Left forelimb (tissue), 1 donor: Measurements from ENCODE around the gene ABCB8.

Experiments used
- DNase-seq: peaks from one replicate; pipeline ENCODE4 v3.0.0-alpha.2; 2018; ENCODE audit warnings: low spot score

ABCB8 gene

DNA sequence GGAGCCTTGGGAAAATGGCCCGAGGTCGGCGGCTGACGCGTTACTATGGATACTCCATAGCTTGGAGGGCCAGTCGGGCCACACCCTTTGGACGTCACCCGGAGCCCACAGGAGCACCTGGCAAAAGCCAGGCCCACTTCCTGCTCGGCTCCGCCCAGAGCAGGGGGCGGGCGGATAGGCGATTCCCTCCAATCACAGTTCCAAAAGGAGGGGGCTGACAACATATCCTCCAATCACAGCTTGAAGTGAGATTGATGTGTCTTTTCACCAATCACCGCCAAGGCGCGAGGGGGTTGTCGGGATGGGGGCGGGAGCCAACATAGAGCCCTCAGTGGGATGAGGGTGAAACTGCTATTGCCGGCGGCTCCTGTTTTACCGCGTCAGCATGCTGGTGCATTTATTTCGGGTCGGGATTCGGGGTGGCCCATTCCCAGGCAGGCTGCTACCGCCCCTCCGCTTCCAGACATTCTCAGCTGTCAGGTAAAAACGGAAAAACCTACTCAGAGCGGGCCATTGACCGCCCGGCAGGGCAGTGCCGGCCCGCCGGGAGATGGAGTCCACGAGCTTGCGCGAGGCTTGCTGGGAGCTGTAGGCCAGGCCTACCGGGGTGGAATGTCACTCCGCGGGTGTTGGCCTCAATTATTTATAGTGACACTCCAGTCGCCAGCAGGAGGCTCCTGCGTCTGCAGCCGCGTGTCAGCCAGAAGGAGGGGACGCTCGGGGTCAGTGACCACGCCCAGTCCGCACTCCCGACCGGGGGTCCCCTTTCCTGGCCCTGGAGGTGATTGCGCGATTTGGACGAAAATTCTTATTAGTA, at the start of gene ABCB8:
Gene ABCB8 (plus strand): TSS at position 320 of the 817 bp plus-strand sequence. CDS start 66 bp downstream, at position 386.
- DNase-seq = peak; percentile 99

DNA sequence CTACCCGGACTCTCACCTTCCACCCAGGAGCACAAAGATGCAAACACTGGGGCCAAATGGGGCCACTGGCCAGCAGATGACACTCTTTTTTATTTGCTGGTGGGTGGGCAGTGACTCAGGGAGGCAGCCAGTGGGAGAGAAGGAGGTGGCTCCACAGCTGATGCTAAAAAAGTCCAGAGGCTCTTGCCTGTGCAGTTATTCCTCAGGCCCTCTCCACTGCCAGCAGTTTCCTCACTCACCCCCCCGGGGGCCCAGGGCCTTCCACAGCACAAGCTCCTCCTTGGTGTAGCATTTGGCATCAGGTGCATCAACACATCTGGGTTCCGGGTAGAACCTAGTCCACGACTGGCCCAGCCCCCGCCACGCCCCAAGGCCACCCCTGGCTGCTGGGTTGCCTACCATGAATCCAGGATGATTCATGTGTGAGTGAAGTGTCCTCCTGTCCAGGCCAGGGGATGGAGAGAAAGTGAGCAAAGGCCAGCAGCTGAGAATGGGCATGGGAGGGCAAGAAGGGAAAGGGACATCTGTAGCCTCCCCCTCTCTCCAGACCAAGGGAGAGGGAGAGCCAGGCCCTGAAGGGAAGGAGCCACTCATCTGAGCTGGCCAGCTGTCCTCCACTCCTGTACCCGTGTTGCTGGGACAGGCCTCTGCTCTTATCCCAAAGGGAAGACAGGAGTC, 48.4 kb upstream of the ABCB8 start:
- no peak for DNase-seq

DNA sequence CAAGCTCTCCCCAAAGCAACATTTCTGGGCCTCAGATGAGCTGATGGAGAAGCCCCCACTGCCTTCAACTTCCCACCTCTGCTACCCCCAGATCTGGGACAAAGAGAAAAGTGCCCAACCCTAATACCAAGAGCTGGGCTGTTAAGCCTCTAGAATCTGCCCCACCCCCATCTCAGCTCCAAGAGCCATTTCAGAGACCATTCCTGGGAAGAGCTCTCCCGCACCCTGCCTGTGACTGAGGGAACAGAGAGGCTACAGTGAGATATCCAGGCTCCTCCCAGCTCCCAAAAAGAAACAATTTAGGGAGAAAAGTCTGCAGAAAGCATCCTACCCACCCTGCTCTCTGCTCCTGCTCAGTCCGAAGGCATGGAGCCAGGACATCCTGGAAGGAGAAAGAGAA, 47.6 kb upstream of the ABCB8 start:
- no peak for DNase-seq

DNA sequence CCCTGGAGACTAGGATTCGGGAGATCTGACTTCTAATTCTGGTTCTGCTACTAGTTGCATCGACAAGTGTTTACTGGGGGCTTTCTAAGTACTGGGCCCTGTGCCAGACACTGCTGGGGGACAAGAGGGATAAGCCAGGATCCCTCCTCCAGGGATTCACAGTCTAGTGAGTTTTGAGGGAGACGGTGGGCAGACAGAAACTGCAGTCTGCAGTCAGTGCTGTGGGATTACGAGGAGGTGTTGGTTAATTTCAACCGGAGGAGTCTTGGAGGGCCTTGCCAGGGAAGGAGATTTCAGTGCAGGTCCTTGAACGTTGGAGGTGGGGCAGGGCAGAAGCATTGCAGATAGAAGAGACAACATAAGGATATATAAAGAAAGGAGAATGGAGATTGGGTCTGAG, 46.6 kb upstream of the ABCB8 start:
- no peak for DNase-seq

DNA sequence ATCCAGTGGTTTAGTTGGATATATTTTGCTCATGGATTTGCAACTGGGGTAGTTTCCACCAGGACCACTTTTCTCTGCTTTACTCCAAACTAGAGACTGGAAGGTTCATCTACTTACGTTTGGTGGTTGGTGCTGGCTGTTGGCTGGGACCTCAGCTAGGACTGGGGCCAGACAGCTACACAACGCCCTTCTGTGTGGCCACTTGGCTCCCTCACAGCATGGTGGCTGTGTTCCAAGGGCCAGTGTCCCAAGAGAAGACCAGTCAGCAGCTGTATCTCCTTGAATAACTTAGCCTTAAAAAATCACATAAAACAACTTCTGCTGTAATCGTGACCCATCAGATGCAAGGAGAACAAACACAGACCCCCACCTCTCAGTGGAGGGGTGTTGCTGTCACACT, 45.9 kb upstream of the ABCB8 start:
- DNase-seq = no peak

DNA sequence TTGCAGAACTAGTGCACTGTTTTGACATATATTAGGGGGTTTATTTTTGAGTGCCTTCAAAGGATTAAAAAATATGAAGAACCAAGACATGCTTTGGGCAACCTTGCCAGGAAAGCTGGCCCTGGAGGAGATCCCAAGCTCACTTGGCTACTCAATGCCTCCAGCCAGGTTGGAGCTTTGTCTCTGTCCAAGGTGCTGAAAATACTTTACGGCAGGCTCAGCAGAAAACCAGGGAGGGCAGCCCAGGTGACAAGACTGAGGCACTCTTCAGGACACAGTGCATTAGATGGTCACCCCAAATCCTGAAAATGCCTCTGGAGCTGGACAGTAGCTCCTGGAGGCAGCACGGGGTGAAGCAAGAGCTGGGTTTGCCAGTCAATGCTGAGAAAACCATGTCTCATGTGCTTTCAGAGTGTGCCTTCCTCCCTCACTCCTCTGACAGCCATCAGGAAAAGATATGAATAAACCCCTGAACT, 44.3 kb upstream of the ABCB8 start:
- no peak for DNase-seq

DNA sequence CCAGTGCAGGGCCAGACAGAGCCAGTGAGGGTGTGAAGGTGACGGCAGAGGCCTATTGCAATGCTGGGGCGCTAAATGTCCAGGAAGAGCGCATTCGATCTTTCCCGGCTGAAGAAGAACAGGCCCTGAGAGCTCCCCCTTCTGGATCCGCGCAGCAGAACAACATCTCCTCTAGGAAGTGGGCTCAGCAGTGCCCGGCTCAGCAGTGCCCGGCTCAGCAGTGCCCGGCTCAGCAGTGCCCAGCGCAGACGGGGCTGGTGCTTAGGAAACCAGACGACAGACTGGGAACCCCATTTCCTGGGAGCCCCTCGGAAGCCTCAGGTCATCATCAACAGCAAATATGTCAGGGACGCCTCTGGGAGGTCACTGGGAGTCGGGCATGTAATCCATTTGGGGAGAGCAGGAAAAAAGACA, 42.1 kb upstream of the ABCB8 start:
- no peak for DNase-seq

DNA sequence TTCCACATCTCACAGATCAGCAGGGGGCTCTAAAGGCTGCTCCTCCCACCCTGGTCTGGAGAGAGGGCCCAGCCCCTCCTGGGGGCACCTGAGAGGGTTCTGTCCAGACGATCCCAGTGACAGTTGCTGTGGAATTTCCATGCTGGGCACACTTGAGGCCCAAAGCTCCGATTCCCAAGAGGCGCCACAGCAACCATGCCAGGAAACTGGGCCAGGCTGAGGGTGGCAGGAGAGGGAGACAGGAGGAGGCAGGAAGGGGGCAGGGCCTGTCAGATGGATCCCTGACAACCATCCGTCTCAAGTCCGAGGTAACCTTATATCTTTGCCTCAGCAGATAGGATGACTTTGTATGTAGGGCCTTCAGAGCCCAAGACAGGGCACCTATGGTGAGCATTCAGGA, 41.7 kb upstream of the ABCB8 start:
- no peak for DNase-seq

DNA sequence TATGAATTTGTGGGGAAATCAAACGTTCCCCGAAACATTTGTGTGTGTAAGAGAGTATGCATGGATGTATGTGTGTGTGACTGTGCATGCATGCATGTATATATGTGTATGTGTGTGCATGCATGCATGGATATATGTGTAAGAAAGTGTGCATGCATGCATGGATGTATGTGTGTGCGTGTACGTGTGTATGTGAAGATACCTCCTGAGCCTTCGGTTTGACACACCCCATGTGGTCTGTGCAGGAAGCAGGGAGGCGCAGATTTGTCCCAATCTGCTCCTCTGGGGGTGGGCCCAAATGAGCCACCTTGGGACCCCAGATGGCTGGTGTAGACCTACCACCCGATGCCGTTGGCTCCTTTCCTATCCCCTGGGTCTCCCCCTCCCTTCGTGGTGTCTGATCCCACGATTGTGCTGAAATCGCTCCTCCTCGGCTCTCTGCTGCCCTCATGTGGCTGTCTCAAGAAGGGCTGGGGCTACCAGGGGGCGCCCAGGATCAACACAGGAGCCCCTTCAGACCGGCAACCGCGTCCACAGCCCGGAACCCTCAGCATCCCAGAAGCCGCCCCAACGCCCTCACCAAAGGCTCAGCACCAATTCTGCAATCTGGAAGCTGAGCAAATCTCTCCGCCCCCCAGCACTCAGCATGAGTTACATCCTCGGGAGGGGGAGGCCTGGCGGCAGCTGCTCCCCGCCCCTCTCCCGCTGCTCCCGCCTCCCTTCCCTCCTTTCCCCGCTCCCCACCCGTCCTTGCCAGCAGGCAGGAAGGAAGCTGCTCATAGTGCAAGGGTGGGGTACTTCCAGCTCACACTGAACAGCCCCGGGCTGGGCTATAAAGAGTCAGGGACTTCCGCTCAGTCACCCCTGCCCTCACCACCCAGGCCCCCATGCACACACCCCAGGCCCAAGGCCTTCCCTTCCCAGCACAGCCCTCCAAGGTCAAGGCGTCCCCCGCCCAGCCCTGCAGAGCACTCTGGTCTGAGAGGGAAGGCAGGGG, 39.7 kb upstream of the ABCB8 start:
- peak; percentile 85 for DNase-seq

DNA sequence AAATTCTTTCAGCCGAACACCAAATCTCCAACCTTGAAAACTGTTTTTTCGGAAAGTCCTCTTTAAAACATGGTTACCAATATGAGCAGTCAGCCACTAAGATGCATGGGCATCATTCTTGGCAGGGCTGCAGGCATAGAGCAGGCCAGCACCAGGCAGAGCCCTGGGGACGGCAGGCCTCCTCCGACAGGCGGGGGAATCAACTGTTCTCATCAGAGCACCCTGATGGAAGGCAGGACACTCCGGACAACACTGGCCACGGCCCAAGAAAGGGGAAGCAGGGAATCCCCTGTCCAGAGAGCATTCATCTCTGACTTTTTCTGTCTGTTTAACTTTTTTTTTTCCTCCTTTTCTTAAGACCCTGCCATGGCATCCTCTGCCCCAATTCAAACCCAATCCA, 38.8 kb upstream of the ABCB8 start:
- no peak for DNase-seq

DNA sequence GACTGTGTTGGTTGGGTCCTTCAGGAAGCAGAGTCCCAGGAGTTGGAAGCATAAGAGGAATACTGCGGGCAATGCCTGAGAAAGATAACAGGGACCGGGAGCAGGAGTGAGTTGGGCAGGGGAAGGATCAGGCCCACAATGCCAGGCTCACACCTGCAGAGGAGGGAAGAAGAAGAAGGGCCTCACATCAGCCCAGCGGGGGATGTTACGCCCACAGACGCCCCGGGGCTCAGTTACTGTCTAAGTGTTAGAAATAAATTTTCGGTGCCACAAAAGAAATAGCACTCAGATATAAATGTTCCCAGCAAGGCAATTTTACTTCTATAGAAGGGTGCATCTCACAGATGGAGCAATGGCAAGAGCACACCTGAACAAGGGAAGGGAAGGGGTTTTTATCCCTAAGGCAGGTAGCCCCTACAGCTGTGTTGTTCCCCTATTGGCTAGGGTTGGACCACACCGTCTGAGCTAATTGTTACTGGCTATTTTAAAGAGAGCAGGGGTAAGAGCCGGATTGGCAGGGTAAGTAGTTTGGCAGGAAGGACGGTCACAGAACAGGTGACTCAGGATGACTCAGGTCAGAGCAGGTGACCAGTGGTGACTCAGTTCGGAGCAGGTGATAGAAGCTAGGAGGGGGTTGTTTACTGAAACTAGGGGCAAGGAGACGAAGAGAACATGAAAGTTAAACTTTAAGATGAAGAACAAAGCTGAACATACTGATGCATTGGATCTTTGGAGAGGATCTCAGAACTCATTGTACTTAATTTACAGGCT, 37.6 kb upstream of the ABCB8 start, which contains the start of gene NOS3:
Gene NOS3 (plus strand): TSS at position 602 of the 771 bp plus-strand sequence. CDS start 2,787 bp downstream, outside the sequence.
- no peak for DNase-seq

DNA sequence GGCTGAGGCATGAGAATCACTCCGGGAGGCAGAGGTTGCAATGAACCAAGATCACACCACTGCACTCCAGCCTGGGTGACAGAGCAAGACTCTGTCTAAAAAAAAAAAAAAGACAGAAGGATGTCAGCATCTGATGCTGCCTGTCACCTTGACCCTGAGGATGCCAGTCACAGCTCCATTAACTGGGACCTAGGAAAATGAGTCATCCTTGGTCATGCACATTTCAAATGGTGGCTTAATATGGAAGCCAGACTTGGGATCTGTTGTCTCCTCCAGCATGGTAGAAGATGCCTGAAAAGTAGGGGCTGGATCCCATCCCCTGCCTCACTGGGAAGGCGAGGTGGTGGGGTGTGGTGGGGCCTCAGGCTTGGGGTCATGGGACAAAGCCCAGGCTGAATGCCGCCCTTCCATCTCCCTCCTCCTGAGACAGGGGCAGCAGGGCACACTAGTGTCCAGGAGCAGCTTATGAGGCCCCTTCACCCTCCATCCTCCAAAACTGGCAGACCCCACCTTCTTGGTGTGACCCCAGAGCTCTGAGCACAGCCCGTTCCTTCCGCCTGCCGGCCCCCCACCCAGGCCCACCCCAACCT, 36.1 kb upstream of the ABCB8 start:
- no peak for DNase-seq

DNA sequence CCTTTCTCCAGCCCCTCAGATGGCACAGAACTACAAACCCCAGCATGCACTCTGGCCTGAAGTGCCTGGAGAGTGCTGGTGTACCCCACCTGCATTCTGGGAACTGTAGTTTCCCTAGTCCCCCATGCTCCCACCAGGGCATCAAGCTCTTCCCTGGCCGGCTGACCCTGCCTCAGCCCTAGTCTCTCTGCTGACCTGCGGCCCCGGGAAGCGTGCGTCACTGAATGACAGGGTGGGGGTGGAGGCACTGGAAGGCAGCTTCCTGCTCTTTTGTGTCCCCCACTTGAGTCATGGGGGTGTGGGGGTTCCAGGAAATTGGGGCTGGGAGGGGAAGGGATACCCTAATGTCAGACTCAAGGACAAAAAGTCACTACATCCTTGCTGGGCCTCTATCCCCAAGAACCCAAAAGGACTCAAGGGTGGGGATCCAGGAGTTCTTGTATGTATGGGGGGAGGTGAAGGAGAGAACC, 35.4 kb upstream of the ABCB8 start:
- DNase-seq = no peak

DNA sequence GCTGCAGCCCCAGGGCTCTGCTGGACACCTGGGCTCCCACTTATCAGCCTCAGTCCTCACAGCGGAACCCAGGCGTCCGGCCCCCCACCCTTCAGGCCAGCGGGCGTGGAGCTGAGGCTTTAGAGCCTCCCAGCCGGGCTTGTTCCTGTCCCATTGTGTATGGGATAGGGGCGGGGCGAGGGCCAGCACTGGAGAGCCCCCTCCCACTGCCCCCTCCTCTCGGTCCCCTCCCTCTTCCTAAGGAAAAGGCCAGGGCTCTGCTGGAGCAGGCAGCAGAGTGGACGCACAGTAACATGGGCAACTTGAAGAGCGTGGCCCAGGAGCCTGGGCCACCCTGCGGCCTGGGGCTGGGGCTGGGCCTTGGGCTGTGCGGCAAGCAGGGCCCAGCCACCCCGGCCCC, 34.7 kb upstream of the ABCB8 start:
- no peak for DNase-seq

DNA sequence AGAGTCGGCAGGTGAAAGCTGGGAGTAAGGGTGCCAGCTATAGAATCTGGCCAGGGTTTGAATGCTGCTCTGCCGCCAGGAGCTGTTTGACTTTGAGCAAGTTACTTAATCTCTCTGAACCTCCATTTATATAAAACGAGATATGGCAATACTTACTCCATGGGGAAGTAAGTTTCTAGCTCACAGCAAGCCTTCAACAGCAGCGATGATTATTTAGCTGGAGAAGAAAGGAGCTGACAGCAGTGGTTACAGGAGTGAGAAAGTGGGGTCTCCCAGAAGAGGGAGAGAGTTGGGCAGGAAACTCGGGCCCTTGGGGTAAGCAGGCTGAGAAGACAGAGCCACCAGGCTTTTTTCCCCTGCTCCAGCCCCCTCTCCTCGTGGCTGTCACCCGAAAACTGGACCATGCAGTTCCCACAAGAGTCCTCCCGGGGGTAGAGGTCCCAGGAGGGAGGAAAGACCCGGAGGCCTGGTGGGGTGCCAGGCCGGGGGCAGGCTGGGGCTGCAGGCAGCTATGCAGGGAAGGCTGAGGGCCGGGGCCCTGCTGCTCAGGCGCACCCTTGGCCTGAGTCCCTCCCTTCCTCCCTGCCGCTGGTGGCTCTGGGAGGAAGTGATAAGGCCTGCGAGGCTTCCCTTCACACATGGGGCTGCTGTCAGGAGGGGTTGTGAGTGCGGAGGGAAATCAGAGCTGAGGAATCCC, 34.0 kb upstream of the ABCB8 start:
- no peak for DNase-seq

DNA sequence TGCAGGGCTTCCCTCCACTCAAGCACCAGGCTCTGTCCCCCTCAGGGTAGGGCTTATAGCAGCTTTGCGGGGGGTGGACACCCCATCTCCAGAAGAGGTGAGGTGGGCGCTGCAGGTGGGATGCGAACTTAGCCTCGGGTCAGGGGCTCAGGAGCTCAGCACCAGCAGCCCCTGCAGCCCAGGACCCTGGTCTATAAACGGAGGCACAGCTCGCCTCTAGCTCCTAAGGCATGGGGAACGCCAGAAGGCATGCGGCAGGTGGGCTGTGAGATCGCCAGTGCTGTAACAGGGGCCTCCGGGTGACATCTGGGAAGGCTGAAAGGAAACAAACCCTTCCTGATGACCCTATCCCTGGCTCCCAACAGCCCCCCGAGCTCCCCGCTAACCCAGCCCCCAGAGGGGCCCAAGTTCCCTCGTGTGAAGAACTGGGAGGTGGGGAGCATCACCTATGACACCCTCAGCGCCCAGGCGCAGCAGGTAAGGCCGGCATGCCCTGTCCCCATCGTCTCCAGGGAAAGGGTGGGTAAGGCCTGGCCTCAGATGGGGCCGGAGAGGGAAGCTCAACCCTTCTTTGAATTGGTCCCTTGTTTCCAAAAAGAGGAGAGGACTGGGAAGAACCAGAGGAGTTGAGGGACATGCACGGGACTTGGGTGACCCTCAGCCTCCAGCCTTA, 33.3 kb upstream of the ABCB8 start:
- no peak for DNase-seq

DNA sequence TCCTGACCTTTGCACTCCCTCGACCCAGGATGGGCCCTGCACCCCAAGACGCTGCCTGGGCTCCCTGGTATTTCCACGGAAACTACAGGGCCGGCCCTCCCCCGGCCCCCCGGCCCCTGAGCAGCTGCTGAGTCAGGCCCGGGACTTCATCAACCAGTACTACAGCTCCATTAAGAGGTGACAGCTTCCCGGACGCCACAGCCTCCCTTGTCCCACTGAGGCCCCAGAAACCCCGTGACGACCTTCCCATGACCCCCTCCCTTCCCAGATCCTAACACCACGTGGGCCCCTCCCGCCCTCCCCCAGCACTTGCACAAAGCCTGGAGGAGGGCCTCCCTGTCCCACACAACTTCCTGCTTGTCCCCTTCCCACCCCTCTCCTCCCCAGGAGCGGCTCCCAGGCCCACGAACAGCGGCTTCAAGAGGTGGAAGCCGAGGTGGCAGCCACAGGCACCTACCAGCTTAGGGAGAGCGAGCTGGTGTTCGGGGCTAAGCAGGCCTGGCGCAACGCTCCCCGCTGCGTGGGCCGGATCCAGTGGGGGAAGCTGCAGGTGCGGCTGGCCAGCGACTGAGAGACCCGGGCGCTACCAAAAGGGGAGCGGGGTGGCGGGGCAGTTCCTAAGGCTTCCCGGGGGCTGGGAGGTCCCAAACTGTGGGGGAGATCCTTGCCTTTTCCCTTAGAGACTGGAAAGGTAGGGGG, 31.7 kb upstream of the ABCB8 start:
- DNase-seq = no peak

DNA sequence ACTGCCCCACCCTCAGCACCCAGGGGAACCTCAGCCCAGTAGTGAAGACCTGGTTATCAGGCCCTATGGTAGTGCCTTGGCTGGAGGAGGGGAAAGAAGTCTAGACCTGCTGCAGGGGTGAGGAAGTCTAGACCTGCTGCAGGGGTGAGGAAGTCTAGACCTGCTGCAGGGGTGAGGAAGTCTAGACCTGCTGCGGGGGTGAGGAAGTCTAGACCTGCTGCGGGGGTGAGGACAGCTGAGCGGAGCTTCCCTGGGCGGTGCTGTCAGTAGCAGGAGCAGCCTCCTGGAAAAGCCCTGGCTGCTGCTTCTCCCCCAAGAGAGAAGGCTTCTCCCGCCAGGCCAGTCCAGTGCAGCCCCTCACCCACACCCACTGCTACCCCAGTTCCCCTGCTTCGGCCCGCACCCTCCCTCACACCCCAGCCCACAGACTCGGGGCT, 31.2 kb upstream of the ABCB8 start:
- no peak for DNase-seq

DNA sequence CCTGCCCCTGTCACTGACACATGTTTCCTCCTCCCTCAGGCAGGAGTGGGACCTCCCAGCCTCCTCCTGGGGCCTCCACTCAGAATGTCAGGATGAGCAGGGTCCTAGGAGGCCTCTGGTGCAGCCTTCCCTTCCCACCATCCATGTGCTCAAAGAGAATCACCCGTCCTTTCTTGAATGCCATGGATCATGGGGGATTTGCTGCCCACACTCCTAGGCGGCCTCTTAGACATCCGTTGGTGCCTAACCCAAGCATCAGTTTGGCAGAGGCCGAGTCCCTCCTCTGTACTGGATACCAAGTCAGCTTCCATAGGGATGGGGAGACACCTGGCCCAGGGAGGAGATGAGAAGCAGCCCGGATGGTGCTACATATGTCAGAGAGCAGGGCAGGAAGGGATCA, 30.4 kb upstream of the ABCB8 start:
- DNase-seq = no peak
